ENCODE results near the gene SLN. TPM values are rescaled to one million over a fixed set of nuclear protein-coding genes. Genes with fewer than 3 reads are reported as not detected.

Gene SLN
- total RNA-seq, 2 donors from 2014 or later: 767 to 1,160 TPM

DNA sequence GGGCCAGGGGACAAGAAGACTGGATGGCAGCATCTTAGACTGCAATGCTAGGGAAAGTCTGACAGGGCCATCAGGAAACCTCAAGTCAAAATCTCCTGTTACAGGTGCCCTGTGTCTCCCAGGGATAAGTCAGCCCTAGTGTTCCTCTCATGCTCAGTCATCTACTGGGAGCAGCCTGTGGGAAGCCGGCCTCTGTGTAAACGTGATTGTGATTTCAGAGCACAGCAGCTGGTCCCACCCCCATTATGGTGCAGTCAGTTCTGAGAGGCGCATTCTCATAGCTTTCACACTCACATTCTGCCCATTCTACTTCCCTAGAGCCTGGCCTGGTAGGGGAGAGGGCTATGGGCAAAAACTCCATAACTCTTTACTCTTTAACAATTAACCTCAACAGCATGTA, 7.2 kb upstream of the SLN start:
- H3K36me3 ChIP-seq: no peaks in the 10 kb centered on the region
- DNase-seq (ENCODE audit: low spot score): no peak
- TF ChIP-seq CTCF (IDR thresholded peaks at IDR 0.05): no peak
- H3K27me3 ChIP-seq: no peaks in the 10 kb centered on the region
- no peak overlapping the region for H3K4me3 ChIP-seq
- H3K4me1 ChIP-seq: peaks cover 0 to 17% of the 10 kb centered on the region in 2 donors
- peak overlapping the region; percentile 45 to 56 for H3K27ac ChIP-seq
- no peaks in the 10 kb centered on the region for H3K9me3 ChIP-seq

DNA sequence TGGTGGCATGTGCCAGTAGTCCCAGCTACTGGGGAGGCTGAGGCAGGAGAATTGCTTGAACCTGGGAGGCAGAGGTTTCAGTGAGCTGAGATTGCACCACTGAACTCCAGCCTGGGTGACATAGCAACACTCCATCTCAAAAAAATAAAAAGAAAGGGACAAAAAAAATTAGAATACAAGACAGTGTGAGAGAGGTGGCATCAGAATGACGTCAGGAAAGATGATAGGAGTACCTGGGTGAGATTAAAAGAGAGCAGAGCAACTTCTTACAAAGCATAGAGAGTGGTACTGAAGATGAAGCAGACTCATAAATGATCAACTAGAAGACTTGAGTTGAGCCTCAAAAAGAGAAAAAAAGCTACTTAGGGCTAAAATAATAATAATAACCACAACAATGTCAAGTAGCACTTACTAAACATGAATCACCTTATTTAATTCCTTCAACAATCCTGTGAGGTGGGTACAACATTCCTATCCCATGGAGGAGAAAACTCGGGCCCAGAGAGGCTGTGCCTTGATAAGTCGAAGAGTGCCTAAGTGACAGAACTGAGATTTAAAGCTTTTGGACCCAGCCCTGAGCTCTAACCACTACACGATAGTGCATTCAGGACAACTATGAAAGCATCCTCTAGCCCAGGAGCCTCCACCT, 5.2 kb upstream of the SLN start:
- no peak for TF ChIP-seq CTCF (IDR thresholded peaks at IDR 0.05)
- Histone ChIP-seq H3K4me1 (peaks cover 0 to 24% of the 10 kb centered on the region in 2 donors), H3K27me3 (no peaks in the 10 kb centered on the region), H3K27ac (no peak overlapping the region), H3K9me3 (no peaks in the 10 kb centered on the region), H3K36me3 (no peaks in the 10 kb centered on the region), H3K4me3 (no peak overlapping the region)
- DNase-seq (ENCODE audit: low spot score): no peak

DNA sequence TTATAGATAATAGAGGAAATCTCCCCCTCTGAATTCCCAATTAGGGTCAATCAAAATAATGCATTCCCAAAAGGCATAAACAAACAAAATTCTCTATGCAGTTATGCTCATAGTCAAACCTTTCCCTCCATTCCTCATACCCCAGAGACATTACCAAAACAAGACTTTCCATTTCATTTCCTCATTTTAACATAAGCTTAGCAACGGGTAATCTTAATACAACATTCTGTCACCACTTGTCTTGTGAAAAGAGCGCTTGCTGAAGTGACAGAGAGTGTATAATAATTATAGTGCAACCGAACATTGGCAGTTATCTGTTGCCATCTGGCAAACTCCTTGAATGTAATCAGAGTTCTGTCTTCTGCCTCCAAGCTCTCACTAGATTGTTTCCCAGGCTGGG, 1.2 kb upstream of the SLN start:
- no peaks in the 10 kb centered on the region for H3K27me3 ChIP-seq
- H3K36me3 ChIP-seq: no peaks in the 10 kb centered on the region
- H3K27ac ChIP-seq: peak overlapping the region; percentile 14 to 79
- H3K9me3 ChIP-seq: no peaks in the 10 kb centered on the region
- no peak for DNase-seq (ENCODE audit: low spot score)
- no peak for TF ChIP-seq CTCF (IDR thresholded peaks at IDR 0.05)
- no peak overlapping the region for H3K4me3 ChIP-seq
- H3K4me1 ChIP-seq: peaks cover 0 to 7% of the 10 kb centered on the region in 2 donors

DNA sequence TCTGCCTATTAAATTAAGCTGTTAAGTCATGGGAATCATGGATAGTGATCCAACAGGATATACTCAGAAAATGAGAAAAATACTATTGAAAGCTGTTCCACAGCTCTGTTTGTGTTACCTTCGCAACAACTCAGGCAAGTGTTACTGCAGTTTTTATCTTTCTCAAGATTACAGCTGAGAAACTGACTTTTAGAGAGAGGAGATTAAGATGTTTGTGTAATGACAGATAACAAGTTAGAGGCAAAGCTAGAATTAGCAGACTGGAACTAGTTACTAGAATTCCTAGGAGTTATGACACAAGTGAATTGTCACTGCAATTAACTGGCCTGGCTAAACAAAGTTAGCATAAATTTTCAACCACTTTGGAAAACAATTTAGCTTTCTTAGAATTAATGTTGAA, 1.6 kb downstream of the SLN start:
- H3K27me3 ChIP-seq: no peaks in the 10 kb centered on the region

GRCh38 chr11:107708792-107709191, 3.1 kb downstream of the SLN start:
- H3K9me3 ChIP-seq: no peaks in the 10 kb centered on the region
- H3K27ac ChIP-seq: peak overlapping the region; percentile 18 to 79
- no peak for DNase-seq (ENCODE audit: low spot score)
- peaks cover 0 to 17% of the 10 kb centered on the region in 2 donors for H3K4me1 ChIP-seq
- H3K4me3 ChIP-seq: peak overlapping the region in 1 of 2 donors; percentile 44
- no peaks in the 10 kb centered on the region for H3K27me3 ChIP-seq
- no peak for TF ChIP-seq CTCF (IDR thresholded peaks at IDR 0.05)
- H3K36me3 ChIP-seq: no peaks in the 10 kb centered on the region

More for the DNA sequence above, 1.6 kb downstream of the SLN start:
- H3K4me3 ChIP-seq: peak overlapping the region; percentile 36 to 44
- no peaks in the 10 kb centered on the region for H3K9me3 ChIP-seq
- DNase-seq (ENCODE audit: low spot score): no peak
- H3K4me1 ChIP-seq: peaks cover 0 to 17% of the 10 kb centered on the region in 2 donors
- no peaks in the 10 kb centered on the region for H3K36me3 ChIP-seq
- H3K27ac ChIP-seq: peak overlapping the region; percentile 38 to 79
- TF ChIP-seq CTCF (IDR thresholded peaks at IDR 0.05): no peak

GRCh38 chr11:107707807-107708206, 4.0 kb downstream of the SLN start:
- peaks cover 0 to 10% of the 10 kb centered on the region in 2 donors for H3K4me1 ChIP-seq
- H3K27me3 ChIP-seq: no peaks in the 10 kb centered on the region
- H3K4me3 ChIP-seq: no peak overlapping the region
- peak overlapping the region; percentile 29 to 79 for H3K27ac ChIP-seq
- H3K36me3 ChIP-seq: no peaks in the 10 kb centered on the region
- H3K9me3 ChIP-seq: no peaks in the 10 kb centered on the region
- no peak for TF ChIP-seq CTCF (IDR thresholded peaks at IDR 0.05)
- DNase-seq (ENCODE audit: low spot score): no peak
